ENCODE results near the gene DNM1.

The DNM1 gene

DNA sequence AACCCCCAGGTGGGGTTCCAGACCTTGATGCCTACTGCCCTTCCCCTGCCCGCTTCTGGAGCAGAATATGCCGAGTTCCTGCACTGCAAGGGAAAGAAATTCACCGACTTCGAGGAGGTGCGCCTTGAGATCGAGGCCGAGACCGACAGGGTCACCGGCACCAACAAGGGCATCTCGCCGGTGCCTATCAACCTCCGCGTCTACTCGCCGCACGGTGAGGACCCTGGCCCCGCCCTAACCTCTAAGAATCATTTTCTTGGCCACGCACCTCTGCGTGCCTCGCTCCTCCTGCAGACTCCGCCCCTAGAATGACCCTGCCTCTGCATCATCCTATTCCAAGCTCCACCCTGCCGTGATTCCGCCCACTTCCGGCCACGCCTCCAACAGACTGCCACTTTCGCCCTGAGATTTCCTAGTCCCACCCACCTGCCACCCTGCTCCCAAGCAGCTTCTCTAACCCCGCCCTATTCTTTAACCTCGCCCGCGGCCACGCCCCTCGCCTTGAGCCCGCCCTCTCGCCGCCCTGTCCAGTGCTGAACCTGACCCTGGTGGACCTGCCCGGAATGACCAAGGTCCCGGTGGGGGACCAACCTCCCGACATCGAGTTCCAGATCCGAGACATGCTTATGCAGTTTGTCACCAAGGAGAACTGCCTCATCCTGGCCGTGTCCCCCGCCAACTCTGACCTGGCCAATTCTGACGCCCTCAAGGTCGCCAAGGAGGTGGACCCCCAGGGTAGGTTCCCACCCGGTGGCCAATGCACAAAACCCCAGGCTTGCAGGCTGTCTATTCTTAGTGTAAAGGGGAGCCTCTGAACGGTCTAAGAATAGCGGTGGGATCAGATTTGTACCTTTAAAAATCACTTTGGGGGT lies 15.6 kb downstream of the DNM1 start:
- peak; percentile 68 for DNase-seq (ENCODE audit: low read depth)
- H3K4me3 ChIP-seq (ENCODE audit: control insufficient read depth, low read depth, low read length) = no peak overlapping the region
- TF ChIP-seq, protein P1, sequence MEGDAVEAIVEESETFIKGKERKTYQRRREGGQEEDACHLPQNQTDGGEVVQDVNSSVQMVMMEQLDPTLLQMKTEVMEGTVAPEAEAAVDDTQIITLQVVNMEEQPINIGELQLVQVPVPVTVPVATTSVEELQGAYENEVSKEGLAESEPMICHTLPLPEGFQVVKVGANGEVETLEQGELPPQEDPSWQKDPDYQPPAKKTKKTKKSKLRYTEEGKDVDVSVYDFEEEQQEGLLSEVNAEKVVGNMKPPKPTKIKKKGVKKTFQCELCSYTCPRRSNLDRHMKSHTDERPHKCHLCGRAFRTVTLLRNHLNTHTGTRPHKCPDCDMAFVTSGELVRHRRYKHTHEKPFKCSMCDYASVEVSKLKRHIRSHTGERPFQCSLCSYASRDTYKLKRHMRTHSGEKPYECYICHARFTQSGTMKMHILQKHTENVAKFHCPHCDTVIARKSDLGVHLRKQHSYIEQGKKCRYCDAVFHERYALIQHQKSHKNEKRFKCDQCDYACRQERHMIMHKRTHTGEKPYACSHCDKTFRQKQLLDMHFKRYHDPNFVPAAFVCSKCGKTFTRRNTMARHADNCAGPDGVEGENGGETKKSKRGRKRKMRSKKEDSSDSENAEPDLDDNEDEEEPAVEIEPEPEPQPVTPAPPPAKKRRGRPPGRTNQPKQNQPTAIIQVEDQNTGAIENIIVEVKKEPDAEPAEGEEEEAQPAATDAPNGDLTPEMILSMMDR (conservative IDR thresholded peaks at IDR 0.05; ENCODE audit: control insufficient read depth, insufficient read depth, low read depth, low read length) = no peak

DNA sequence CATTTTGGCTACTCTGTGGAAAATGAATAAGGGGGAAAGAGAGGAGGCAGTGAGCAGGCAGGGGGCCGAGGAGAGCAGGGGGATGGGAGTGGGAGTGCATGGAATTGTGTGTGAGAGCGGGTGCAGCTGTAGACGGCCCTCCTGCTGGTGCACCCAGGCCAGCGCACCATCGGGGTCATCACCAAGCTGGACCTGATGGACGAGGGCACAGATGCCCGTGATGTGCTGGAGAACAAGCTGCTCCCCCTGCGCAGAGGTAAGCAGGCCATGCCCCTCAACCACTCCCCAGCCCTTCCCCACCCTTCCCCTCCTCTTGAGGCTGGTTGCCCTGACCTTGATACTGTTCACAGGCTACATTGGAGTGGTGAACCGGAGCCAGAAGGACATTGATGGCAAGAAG lies 16.7 kb downstream of the DNM1 start:
- TF ChIP-seq, protein P1 (conservative IDR thresholded peaks at IDR 0.05; ENCODE audit: control insufficient read depth, insufficient read depth, low read depth, low read length) = no peak
- H3K4me3 ChIP-seq (ENCODE audit: control insufficient read depth, low read depth, low read length) = no peak overlapping the region
- no peak for DNase-seq (ENCODE audit: low read depth)

DNA sequence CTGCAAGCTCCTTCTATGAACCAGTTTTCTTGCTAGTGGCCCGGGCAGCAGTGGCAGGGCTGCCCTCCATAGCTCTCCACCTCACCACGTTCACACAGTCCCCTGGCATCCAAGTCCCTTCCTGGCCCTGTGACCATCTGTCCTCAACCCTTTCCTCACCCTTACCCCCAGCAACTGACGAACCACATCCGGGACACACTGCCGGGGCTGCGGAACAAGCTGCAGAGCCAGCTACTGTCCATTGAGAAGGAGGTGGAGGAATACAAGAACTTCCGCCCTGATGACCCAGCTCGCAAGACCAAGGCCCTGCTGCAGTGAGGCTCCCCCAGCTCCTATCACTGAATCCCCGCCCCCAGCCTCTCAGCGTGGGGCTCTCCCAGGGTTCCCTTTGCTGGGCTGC lies 18.8 kb downstream of the DNM1 start:
- DNase-seq (ENCODE audit: low read depth) = no peak
- TF ChIP-seq, protein P1 (conservative IDR thresholded peaks at IDR 0.05; ENCODE audit: control insufficient read depth, insufficient read depth, low read depth, low read length) = no peak
- no peak overlapping the region for H3K4me3 ChIP-seq (ENCODE audit: control insufficient read depth, low read depth, low read length)

DNA sequence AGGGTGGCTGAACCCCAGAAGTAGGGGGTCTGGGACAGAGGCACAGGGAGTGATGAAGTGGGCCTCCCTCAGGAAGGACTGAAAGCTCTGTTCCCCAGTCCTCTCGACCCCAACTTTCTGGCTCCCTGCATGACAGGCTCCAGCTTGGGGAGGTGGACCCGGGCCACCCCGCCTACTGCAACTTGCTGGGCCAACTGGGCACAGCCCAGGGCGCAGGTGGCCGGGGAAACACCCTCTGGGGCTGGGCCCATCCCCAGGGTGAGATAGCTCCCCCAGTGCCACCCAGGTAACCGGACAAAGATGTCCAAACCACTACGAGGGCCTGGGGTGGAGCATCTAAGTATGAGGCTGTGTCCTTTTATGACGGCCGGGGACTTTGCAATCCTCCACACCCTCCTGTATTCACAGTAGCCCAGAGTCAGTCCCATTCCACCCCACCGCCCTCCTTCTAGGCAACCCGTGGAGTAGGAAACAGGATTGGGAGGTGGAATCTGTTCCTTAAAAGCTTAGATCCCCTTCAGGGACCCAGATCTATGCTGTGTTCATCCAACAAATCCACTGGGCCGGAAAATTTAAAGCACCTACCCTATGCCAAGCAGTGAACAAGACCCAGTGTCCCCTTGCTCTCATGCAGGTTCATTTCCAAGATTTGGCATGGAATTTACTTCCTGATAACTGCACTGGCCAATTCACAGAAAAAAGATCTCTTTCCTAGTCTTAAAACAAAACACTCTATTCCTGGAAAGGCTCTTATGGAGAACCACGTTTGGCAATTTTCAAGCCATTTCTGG lies 19.9 kb downstream of the DNM1 start:
- TF ChIP-seq, protein P1 (conservative IDR thresholded peaks at IDR 0.05; ENCODE audit: control insufficient read depth, insufficient read depth, low read depth, low read length) = no peak
- DNase-seq (ENCODE audit: low read depth) = no peak
- no peak overlapping the region for H3K4me3 ChIP-seq (ENCODE audit: control insufficient read depth, low read depth, low read length)

DNA sequence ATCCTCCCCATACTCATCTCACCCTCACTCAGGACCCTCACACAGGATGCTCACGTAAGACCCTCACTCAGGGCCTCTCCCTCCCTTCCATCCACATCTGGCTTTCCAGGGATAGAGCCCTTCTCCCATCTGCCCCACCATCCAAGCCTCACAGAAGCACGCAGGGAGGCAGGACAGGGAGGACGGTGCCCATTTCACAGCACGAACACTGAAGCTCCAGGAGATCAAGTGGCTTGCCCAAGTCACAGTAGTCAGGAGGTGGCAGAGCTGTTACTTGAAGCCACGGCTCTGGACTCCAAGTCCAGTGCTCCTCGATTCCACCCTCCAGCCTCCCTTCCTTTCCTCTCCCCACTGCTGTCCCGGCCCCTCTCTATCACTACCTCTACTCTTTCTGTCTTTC lies 21.7 kb downstream of the DNM1 start:
- H3K4me3 ChIP-seq (ENCODE audit: control insufficient read depth, low read depth, low read length) = no peak overlapping the region
- TF ChIP-seq, protein P1 (conservative IDR thresholded peaks at IDR 0.05; ENCODE audit: control insufficient read depth, insufficient read depth, low read depth, low read length) = no peak
- DNase-seq (ENCODE audit: low read depth) = no peak

DNA sequence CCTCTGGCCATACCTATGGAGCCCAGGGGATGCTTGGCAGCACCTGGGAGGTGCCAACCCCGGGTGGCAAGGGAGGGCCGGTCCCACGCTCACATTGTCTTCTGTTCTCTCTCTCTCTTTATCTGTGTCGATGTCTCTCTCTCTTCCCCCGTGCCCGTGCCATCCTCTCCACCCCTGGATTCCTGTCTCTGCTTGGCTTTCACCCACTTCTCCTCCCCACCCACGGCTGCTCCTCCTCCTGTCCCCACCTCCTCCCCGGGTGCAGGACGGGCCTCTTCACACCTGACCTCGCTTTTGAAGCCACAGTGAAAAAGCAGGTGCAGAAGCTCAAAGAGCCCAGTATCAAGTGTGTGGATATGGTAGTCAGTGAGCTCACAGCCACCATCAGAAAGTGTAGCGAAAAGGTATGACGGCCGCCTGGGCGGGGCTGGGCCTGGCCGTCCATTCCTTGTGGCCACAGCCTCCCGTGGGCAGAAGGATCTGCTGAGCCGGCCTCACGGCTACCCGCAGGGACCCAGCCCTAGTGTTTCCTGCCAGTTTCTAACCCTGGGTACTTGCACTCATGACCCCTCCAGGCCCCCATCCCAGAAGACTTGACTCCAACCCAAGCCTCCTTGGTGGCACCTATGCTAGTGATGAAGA lies 22.7 kb downstream of the DNM1 start:
- no peak overlapping the region for H3K4me3 ChIP-seq (ENCODE audit: control insufficient read depth, low read depth, low read length)
- TF ChIP-seq, protein P1 (conservative IDR thresholded peaks at IDR 0.05; ENCODE audit: control insufficient read depth, insufficient read depth, low read depth, low read length) = no peak
- DNase-seq (ENCODE audit: low read depth) = no peak
